HG03139 (cell line): ENCODE measurements around the gene XKR8.

ENCODE experiments used
- ATAC-seq: cut with Tn5 transposase; IDR thresholded peaks from one replicate; pipeline ENCODE4 v1.9.1; 2021; ENCODE audit not compliant: unreplicated experiment

Gene XKR8

GRCh38 chr1:27954186-27954585 is 5.6 kb upstream of the XKR8 start:
- no peak for ATAC-seq

GRCh38 chr1:27955076-27955475 is 4.7 kb upstream of the XKR8 start:
- ATAC-seq = no peak

- ATAC-seq = no peak
Measured at GRCh38 chr1:27956761-27957160, 3.0 kb upstream of the XKR8 start.

- ATAC-seq = no peak
Measured at GRCh38 chr1:27957655-27958054, 2.1 kb upstream of the XKR8 start.

- no peak for ATAC-seq
Measured at GRCh38 chr1:27958513-27958912, 1.3 kb upstream of the XKR8 start.

- ATAC-seq = no peak
Measured at GRCh38 chr1:27960762-27961645, 1.2 kb downstream of the XKR8 start.

GRCh38 chr1:27961646-27962221 is 2.0 kb downstream of the XKR8 start:
- no peak for ATAC-seq

GRCh38 chr1:27963393-27963792 is 3.6 kb downstream of the XKR8 start:
- ATAC-seq = no peak

- ATAC-seq = no peak
Measured at GRCh38 chr1:27966402-27967105, 6.8 kb downstream of the XKR8 start.

GRCh38 chr1:27967106-27967883 is 7.5 kb downstream of the XKR8 start:
- no peak for ATAC-seq

GRCh38 chr1:27967884-27968466 is 8.2 kb downstream of the XKR8 start:
- no peak for ATAC-seq

- ATAC-seq = no peak
Measured at GRCh38 chr1:27968692-27969091, 8.9 kb downstream of the XKR8 start.

GRCh38 chr1:27970401-27970800 is 10.6 kb downstream of the XKR8 start:
- no peak for ATAC-seq

GRCh38 chr1:27971674-27972073 is 11.9 kb downstream of the XKR8 start:
- no peak for ATAC-seq

GRCh38 chr1:27972141-27972540 is 12.4 kb downstream of the XKR8 start:
- ATAC-seq = no peak

GRCh38 chr1:27973771-27974416 is 14.1 kb downstream of the XKR8 start:
- no peak for ATAC-seq

- no peak for ATAC-seq
Measured at GRCh38 chr1:27974417-27974781, 14.6 kb downstream of the XKR8 start.

- no peak for ATAC-seq
Measured at GRCh38 chr1:27979151-27979858, 19.5 kb downstream of the XKR8 start.

- ATAC-seq = no peak
Measured at GRCh38 chr1:27979859-27980201, 20.1 kb downstream of the XKR8 start.
